ENCODE results near the gene ADAMTS20.

The ADAMTS20 gene

GRCh38 chr12:43551971-43552559, at the start of gene ADAMTS20:
TSS of gene ADAMTS20 (minus strand) at chr12:43552203. CDS start at chr12:43551921, 282 bp downstream.
- DNase-seq (ENCODE audit: low read depth, low spot score) = no peak
- Histone ChIP-seq H3K9ac (ENCODE audit: insufficient read length) (no peak within 1 kb of the TSS), H3K36me3 (ENCODE audit: insufficient read depth, low read length) (no peaks in the 10 kb centered on the region), H3K27ac (no peak within 1 kb of the TSS), H3K4me3 (peak within 1 kb of the TSS; percentile 79), H3K9me3 (ENCODE audit: low read depth, low read length) (peaks cover 4% of the 10 kb centered on the region; the same call in 1 of the 2 replicates)
- TF ChIP-seq EZH2 (IDR thresholded peaks at IDR 0.05) = no peak
- no peak for TF ChIP-seq POLR2AphosphoS5 (IDR thresholded peaks at IDR 0.05; ENCODE audit: borderline replicate concordance, low read depth, low read length)
- no peak for TF ChIP-seq FOXP2 (optimal IDR thresholded peaks at IDR 0.05; ENCODE audit: control extremely low read depth, extremely low read length, insufficient read depth)

- Histone ChIP-seq H3K36me3 (ENCODE audit: insufficient read depth, low read length) (no peaks in the 10 kb centered on the region), H3K27ac (no peak overlapping the region), H3K4me3 (no peak overlapping the region), H3K9me3 (ENCODE audit: low read depth, low read length) (no peaks in the 10 kb centered on the region), H3K9ac (ENCODE audit: insufficient read length) (no peak overlapping the region)
- DNase-seq (ENCODE audit: low read depth, low spot score) = no peak
- TF ChIP-seq POLR2AphosphoS5 (IDR thresholded peaks at IDR 0.05; ENCODE audit: borderline replicate concordance, low read depth, low read length) (no peak), EZH2 (IDR thresholded peaks at IDR 0.05) (no peak), FOXP2 (optimal IDR thresholded peaks at IDR 0.05; ENCODE audit: control extremely low read depth, extremely low read length, insufficient read depth) (no peak)
Observed at GRCh38 chr12:43599708-43600107, 47.7 kb upstream of the ADAMTS20 start.

- Histone ChIP-seq H3K4me3 (no peak overlapping the region), H3K27ac (no peak overlapping the region), H3K36me3 (ENCODE audit: insufficient read depth, low read length) (no peaks in the 10 kb centered on the region), H3K9ac (ENCODE audit: insufficient read length) (no peak overlapping the region), H3K9me3 (ENCODE audit: low read depth, low read length) (no peaks in the 10 kb centered on the region)
- DNase-seq (ENCODE audit: low read depth, low spot score) = no peak
- TF ChIP-seq POLR2AphosphoS5 (IDR thresholded peaks at IDR 0.05; ENCODE audit: borderline replicate concordance, low read depth, low read length) = no peak
- no peak for TF ChIP-seq EZH2 (IDR thresholded peaks at IDR 0.05)
- TF ChIP-seq FOXP2 (optimal IDR thresholded peaks at IDR 0.05; ENCODE audit: control extremely low read depth, extremely low read length, insufficient read depth) = no peak
Observed at GRCh38 chr12:43599066-43599465, 47.1 kb upstream of the ADAMTS20 start.

- Histone ChIP-seq H3K27ac (no peak overlapping the region), H3K9me3 (ENCODE audit: low read depth, low read length) (no peaks in the 10 kb centered on the region), H3K4me3 (no peak overlapping the region), H3K36me3 (ENCODE audit: insufficient read depth, low read length) (no peaks in the 10 kb centered on the region), H3K9ac (ENCODE audit: insufficient read length) (no peak overlapping the region)
- TF ChIP-seq EZH2 (IDR thresholded peaks at IDR 0.05) = no peak
- TF ChIP-seq FOXP2 (optimal IDR thresholded peaks at IDR 0.05; ENCODE audit: control extremely low read depth, extremely low read length, insufficient read depth) = no peak
- TF ChIP-seq POLR2AphosphoS5 (IDR thresholded peaks at IDR 0.05; ENCODE audit: borderline replicate concordance, low read depth, low read length) = no peak
- no peak for DNase-seq (ENCODE audit: low read depth, low spot score)
Observed at GRCh38 chr12:43590307-43590706, 38.3 kb upstream of the ADAMTS20 start.

- Histone ChIP-seq H3K36me3 (ENCODE audit: insufficient read depth, low read length) (no peaks in the 10 kb centered on the region), H3K27ac (no peak overlapping the region), H3K4me3 (no peak overlapping the region), H3K9me3 (ENCODE audit: low read depth, low read length) (no peaks in the 10 kb centered on the region), H3K9ac (ENCODE audit: insufficient read length) (no peak overlapping the region)
- no peak for DNase-seq (ENCODE audit: low read depth, low spot score)
- TF ChIP-seq POLR2AphosphoS5 (IDR thresholded peaks at IDR 0.05; ENCODE audit: borderline replicate concordance, low read depth, low read length) (no peak), EZH2 (IDR thresholded peaks at IDR 0.05) (no peak)
Observed at GRCh38 chr12:43586646-43587245, 34.7 kb upstream of the ADAMTS20 start.

- H3K9me3 ChIP-seq (ENCODE audit: low read depth, low read length) = no peaks in the 10 kb centered on the region
- H3K4me3 ChIP-seq = no peak overlapping the region
- H3K27ac ChIP-seq = no peak overlapping the region
- H3K9ac ChIP-seq (ENCODE audit: insufficient read length) = no peak overlapping the region
- TF ChIP-seq FOXP2 (optimal IDR thresholded peaks at IDR 0.05; ENCODE audit: control extremely low read depth, extremely low read length, insufficient read depth) (no peak), POLR2AphosphoS5 (IDR thresholded peaks at IDR 0.05; ENCODE audit: borderline replicate concordance, low read depth, low read length) (no peak), EZH2 (IDR thresholded peaks at IDR 0.05) (no peak)
- DNase-seq (ENCODE audit: low read depth, low spot score) = no peak
- H3K36me3 ChIP-seq (ENCODE audit: insufficient read depth, low read length) = no peaks in the 10 kb centered on the region
Observed at GRCh38 chr12:43585676-43586075, 33.7 kb upstream of the ADAMTS20 start.

GRCh38 chr12:43580601-43581000, 28.6 kb upstream of the ADAMTS20 start:
- TF ChIP-seq FOXP2 (optimal IDR thresholded peaks at IDR 0.05; ENCODE audit: control extremely low read depth, extremely low read length, insufficient read depth) = no peak
- TF ChIP-seq POLR2AphosphoS5 (IDR thresholded peaks at IDR 0.05; ENCODE audit: borderline replicate concordance, low read depth, low read length) = no peak
- Histone ChIP-seq H3K36me3 (ENCODE audit: insufficient read depth, low read length) (no peaks in the 10 kb centered on the region), H3K9me3 (ENCODE audit: low read depth, low read length) (no peaks in the 10 kb centered on the region), H3K4me3 (no peak overlapping the region), H3K27ac (no peak overlapping the region), H3K9ac (ENCODE audit: insufficient read length) (no peak overlapping the region)
- no peak for DNase-seq (ENCODE audit: low read depth, low spot score)

GRCh38 chr12:43579206-43579605, 27.2 kb upstream of the ADAMTS20 start:
- TF ChIP-seq POLR2AphosphoS5 (IDR thresholded peaks at IDR 0.05; ENCODE audit: borderline replicate concordance, low read depth, low read length) (no peak), FOXP2 (optimal IDR thresholded peaks at IDR 0.05; ENCODE audit: control extremely low read depth, extremely low read length, insufficient read depth) (no peak), EZH2 (IDR thresholded peaks at IDR 0.05) (no peak)
- Histone ChIP-seq H3K9me3 (ENCODE audit: low read depth, low read length) (no peaks in the 10 kb centered on the region), H3K4me3 (peak overlapping the region; percentile 55)

More at GRCh38 chr12:43579206-43579605, 27.2 kb upstream of the ADAMTS20 start:
- Histone ChIP-seq H3K36me3 (ENCODE audit: insufficient read depth, low read length) (no peaks in the 10 kb centered on the region), H3K9ac (ENCODE audit: insufficient read length) (no peak overlapping the region), H3K27ac (peak overlapping the region; percentile 32; the same call in 1 of the 2 replicates)
- DNase-seq (ENCODE audit: low read depth, low spot score) = peak; percentile 22

Data from SK-N-MC (cell line).